GM12801 (cell line): ENCODE data around the gene ESR2.

ENCODE experiments used
- CTCF ChIP-seq: IDR thresholded peaks from one replicate; pipeline ENCODE4 v1.5.1; 2011; ENCODE audit warnings: control low read depth; ENCODE audit not compliant: insufficient read length; ENCODE audit errors: extremely low read depth

The ESR2 gene

DNA sequence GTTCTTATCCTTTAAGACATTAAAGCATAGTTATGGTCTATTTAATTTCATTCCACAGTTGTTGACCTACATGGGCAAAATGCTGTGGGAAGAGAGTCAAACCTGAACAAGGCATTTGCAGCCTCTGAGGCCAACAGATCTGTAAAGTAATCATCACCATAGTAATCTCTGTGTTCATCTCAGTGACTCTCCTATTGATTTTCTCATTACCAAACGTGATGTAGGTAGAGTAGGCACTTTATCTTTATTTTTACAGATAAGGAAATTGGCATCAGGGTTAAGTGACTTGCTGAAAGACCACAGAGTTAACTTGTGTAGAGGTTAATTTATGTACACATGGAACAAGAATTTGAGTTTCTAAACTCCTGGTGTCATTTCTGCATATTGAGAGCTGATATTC is 203.0 kb downstream of the ESR2 start:
- TF ChIP-seq CTCF = no peak

DNA sequence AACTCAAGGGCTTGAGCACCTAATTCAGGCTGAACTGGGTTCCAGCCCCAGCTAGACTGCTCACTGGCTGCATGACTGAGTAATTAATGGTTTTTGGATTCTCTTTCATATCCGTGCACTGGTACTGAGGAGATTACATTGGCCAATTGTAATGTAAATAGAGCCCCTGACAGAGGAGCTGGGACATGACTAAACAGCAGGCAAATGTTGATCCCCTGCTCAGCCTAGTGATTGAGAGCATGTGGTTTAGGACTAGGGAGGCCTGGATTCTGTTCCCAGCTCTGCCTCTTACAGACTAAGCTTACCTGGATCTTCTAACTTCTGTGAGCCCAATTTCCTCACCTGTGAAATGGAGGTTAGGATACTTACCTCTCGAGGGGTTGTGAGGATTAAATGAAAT is 204.3 kb downstream of the ESR2 start:
- TF ChIP-seq CTCF = no peak

DNA sequence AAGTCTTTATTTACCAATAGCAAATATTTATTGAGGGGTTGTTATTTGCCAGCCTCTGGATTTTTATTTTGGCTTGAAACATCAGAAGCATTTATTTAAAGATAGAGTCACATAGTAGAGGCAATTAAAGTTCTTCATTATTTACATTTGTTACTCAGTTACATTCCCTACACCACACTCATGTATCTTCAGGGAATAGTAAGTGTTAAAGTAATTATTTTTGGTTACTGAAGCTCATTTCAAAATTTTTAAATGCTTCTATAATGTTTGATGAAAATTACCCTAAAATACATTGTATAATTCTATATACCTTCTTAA is 205.6 kb downstream of the ESR2 start:
- TF ChIP-seq CTCF = no peak

DNA sequence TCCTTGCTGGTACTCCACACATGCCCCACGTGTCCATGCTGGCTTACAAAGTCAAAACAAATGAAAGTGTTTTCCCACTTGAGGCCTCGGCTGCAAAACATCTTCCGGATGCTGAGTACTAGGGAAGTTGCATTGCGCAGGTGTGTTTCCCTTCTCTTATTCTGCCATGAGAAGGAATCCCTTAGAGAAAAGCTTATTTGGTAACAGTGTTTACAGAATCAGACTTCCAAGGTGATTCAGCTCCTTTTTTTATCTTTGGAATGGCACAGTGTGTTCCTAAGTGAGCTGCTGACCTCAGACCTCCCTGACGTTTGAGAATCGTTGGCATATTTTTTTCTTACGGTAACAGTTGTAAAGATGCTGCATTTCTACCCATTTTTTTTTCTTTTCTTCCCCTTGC is 211.3 kb downstream of the ESR2 start:
- TF ChIP-seq CTCF = no peak

DNA sequence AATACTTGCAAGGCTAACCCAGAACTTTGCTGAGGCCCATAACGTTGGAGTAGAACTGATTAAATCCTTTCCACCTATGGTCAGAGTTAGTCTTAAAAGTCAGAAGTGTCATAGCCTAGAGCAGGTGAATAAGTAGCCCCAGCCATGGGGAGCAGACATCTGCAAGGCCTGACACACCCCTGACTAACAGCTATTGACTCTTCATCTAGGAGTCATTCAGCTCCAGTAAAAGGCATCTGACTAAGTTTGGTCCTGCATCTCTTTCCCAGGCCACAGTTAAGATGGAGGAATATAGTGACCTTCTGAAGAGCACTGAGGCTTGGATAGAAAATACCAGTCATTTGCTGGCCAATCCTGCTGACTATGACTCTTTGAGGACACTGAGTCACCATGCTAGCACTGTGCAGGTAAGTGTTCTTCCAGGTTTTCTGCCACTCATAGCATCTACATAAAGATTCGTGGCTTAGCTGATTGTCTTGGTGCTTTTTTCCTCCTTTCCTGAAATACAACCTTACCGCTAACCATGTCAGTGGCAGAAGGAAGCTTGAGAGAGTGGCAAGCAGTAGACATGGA is 212.9 kb downstream of the ESR2 start:
- no peak for TF ChIP-seq CTCF

GRCh38 chr14:64080452-64080851 is 213.7 kb downstream of the ESR2 start:
- no peak for TF ChIP-seq CTCF

GRCh38 chr14:64075613-64076005 is 218.6 kb downstream of the ESR2 start:
- no peak for TF ChIP-seq CTCF
